ENCODE results near the gene OTUD7B. TPM values are rescaled to one million over a fixed set of nuclear protein-coding genes. Genes with fewer than 3 reads are reported as not detected.

The OTUD7B gene
- total and polyA plus RNA-seq, 7 donors, result 6.0 to 25.2 (median 17.0) TPM

DNA sequence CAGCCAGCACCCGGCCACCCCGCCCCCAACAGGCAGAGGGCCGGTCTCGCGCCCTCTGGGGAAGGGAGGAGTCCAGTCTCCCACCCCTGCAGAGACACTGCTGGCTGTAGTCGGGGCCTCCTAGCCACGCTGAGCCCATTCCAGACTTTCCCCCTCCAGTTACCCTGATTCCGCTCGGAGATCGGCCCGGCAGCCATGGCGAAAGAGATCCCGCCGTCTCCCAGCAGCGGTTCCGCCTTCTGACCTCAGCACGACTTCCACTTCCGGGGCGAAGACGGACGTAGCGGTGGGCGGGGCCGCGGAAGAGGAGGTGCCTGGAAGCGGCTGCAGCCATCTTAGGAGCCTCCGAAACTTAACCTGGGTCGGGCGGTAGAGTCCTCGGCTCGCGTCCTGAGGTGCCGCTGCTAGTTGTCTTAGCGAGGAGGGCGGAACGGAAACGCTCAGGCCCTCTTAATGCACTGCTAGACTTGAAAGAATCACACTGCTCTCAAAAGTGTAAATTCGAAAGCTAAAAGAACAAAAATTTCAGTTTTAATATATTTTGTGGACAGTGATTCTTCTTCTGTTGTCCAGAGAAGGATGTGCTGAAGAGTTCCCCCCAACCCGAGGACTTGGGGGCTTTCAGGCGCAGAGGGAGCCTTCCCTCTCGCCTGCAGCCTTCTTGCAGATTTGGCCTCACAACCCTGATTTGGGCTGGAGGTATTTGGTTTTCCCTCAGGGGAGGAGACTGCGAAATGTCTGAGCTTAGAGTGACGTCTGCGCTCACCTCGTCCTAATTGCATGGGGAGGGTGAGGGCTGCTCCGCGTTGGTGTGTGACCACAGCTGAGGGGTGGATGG is 82.7 kb downstream of the OTUD7B start, which contains the start of gene SF3B4:
TSS of gene SF3B4 (minus strand) at position 241 of the 838 bp plus-strand sequence. CDS start at position 197, 44 bp downstream.
- Histone ChIP-seq H3K9me3 (no peaks in the 10 kb centered on the region), H3K4me1 (peaks cover 0 to 39% (median 34%) of the 10 kb centered on the region in 4 donors), H3K4me3 (peak within 1 kb of the TSS; percentile 74 to 94 (median 92)), H3K27ac (peak within 1 kb of the TSS; percentile 95 to 97 (median 96)), H3K27me3 (no peaks in the 10 kb centered on the region), H3K36me3 (peaks cover 31 to 74% (median 41%) of the 10 kb centered on the region in 4 donors)
- 0 to 1% methylated on average over 47 of the region's 47 CpGs for WGBS, 2 donors
- TF ChIP-seq POLR2A (IDR thresholded peaks at IDR 0.05), result peak; percentile 94 to 96
- peak in 1 of 4 donors; percentile 3 for TF ChIP-seq EP300 (IDR thresholded peaks at IDR 0.05)
- TF ChIP-seq, protein P1, sequence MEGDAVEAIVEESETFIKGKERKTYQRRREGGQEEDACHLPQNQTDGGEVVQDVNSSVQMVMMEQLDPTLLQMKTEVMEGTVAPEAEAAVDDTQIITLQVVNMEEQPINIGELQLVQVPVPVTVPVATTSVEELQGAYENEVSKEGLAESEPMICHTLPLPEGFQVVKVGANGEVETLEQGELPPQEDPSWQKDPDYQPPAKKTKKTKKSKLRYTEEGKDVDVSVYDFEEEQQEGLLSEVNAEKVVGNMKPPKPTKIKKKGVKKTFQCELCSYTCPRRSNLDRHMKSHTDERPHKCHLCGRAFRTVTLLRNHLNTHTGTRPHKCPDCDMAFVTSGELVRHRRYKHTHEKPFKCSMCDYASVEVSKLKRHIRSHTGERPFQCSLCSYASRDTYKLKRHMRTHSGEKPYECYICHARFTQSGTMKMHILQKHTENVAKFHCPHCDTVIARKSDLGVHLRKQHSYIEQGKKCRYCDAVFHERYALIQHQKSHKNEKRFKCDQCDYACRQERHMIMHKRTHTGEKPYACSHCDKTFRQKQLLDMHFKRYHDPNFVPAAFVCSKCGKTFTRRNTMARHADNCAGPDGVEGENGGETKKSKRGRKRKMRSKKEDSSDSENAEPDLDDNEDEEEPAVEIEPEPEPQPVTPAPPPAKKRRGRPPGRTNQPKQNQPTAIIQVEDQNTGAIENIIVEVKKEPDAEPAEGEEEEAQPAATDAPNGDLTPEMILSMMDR (IDR thresholded peaks at IDR 0.05), result no peak
- TF ChIP-seq POLR2AphosphoS5 (IDR thresholded peaks at IDR 0.05), result peak; percentile 98 to 99 (median 99)
- peak; percentile 98 for DNase-seq
- intact Hi-C loops (cut with DNase I), result loop anchor here (2.0 kb wide), 1 partner anchor 37 kb away; no protein-coding TSS in a partner anchor

DNA sequence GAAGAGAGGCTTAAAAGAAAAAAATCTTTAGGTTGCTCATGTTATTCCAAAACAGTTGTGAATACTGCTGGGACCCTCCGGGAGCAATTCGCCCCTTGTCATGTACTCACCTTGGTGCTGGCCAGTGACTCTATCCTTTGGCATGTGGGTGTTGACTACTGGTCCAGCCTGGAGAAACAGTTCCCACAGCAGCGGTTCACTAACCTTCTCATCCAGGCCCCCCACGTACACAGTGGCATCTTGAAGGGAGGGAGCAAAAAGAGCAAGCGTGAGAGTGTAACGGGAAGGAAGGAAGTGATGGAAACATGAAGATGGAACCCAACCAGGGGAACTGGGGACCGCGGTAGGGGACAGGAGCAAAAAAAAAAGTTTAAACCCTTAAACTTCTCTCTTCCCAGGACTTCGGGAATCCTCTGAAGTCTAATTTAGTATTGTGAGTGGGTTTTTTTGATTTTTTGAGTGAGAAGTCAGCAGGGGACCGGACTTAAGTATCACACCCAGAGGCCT is 83.4 kb downstream of the OTUD7B start:
- DNase-seq, result no peak
- peak overlapping the region; percentile 95 to 97 (median 96) for H3K27ac ChIP-seq
- 2 to 3% methylated on average over 10 of the region's 10 CpGs for WGBS, 2 donors
- H3K9me3 ChIP-seq, result no peaks in the 10 kb centered on the region
- peak overlapping the region; percentile 74 to 94 (median 92) for H3K4me3 ChIP-seq
- TF ChIP-seq EP300 (IDR thresholded peaks at IDR 0.05) (no peak), POLR2AphosphoS5 (IDR thresholded peaks at IDR 0.05) (no peak), POLR2A (IDR thresholded peaks at IDR 0.05) (no peak)
- TF ChIP-seq, protein P1 (IDR thresholded peaks at IDR 0.05), result no peak
- no peaks in the 10 kb centered on the region for H3K27me3 ChIP-seq
- intact Hi-C loops (cut with DNase I), result loop anchor here (2.0 kb wide), 1 partner anchor 36 kb away; no protein-coding TSS in a partner anchor
- H3K36me3 ChIP-seq, result peaks cover 37 to 74% (median 46%) of the 10 kb centered on the region in 4 donors
- H3K4me1 ChIP-seq, result peaks cover 0 to 39% (median 34%) of the 10 kb centered on the region in 4 donors

- WGBS, 2 donors, result 94 to 95% methylated on average over 9 of the region's 9 CpGs
- H3K4me3 ChIP-seq, result peak overlapping the region in 1 of 4 donors; percentile 94
- H3K36me3 ChIP-seq, result peaks cover 37 to 66% (median 46%) of the 10 kb centered on the region in 4 donors
- TF ChIP-seq EP300 (IDR thresholded peaks at IDR 0.05) (no peak), POLR2AphosphoS5 (IDR thresholded peaks at IDR 0.05) (no peak), POLR2A (IDR thresholded peaks at IDR 0.05) (no peak)
- TF ChIP-seq, protein P1 (IDR thresholded peaks at IDR 0.05), result no peak
- intact Hi-C loops (cut with DNase I), result loop anchor here (2.0 kb wide), 1 partner anchor 35 kb away; no protein-coding TSS in a partner anchor
- H3K27ac ChIP-seq, result no peak overlapping the region
- no peak for DNase-seq
- peaks cover 0 to 39% (median 34%) of the 10 kb centered on the region in 4 donors for H3K4me1 ChIP-seq
- H3K9me3 ChIP-seq, result no peaks in the 10 kb centered on the region
- no peaks in the 10 kb centered on the region for H3K27me3 ChIP-seq
These were observed 84.2 kb downstream of the OTUD7B start for GRCh38 chr1:149926296-149926695.

GRCh38 chr1:149925751-149926150 is 84.8 kb downstream of the OTUD7B start:
- DNase-seq, result no peak
- no peak overlapping the region for H3K4me3 ChIP-seq
- intact Hi-C loops (cut with DNase I), result loop anchor here (2.0 kb wide), 1 partner anchor 35 kb away; no protein-coding TSS in a partner anchor
- TF ChIP-seq POLR2A (IDR thresholded peaks at IDR 0.05), result no peak
- TF ChIP-seq POLR2AphosphoS5 (IDR thresholded peaks at IDR 0.05), result no peak
- TF ChIP-seq, protein P1 (IDR thresholded peaks at IDR 0.05), result no peak
- TF ChIP-seq EP300 (IDR thresholded peaks at IDR 0.05), result no peak
- WGBS, 2 donors, result 83 to 92% methylated on average over 2 of the region's 2 CpGs
- no peak overlapping the region for H3K27ac ChIP-seq
- H3K36me3 ChIP-seq, result peaks cover 37 to 61% (median 46%) of the 10 kb centered on the region in 4 donors
- no peaks in the 10 kb centered on the region for H3K27me3 ChIP-seq
- no peaks in the 10 kb centered on the region for H3K9me3 ChIP-seq
- peaks cover 0 to 39% (median 34%) of the 10 kb centered on the region in 4 donors for H3K4me1 ChIP-seq

All from sigmoid colon (tissue), 7 donors.